ENCODE measurements around the gene YWHAG.
"Not testable (repeated sequence)": the region's sequence is repeated elsewhere in the genome, so short reads cannot be mapped to it uniquely, and the experiment has no call there.

YWHAG gene

DNA sequence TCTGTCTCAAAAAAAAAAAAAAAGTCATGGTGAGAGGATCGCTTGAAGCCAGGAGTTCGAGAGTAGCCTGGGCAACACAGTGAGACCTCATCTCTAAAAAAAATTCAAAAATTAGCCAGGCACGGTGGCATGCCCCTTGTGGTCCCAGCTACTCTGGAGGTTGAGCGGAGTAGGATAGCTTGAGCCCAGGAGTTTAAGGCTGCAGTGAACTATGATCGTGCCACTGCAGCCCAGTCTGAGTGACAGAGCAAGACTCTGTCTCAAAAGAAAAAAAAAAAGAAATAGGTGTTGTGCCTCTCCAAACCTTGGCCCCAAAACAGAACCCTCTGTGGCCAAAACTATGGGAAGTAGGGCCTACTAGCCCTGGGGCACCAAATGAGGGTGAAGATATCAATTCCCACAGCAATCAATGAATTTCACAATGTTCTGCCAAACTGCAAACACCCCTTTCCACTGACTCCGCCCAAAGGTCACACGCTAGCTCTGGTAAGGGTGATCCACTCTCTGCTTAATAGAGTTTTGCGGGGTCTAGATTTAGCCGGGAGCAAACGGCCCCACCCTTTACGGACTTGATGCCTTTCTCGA is 33.8 kb upstream of the YWHAG start:
- H3K27me3 ChIP-seq (ENCODE audit: insufficient read depth, low read depth), result no peaks in the 10 kb centered on the region
- H2AFZ ChIP-seq (ENCODE audit: low read depth), result peak overlapping the region; percentile 62
- no peaks in the 10 kb centered on the region for H4K20me1 ChIP-seq (ENCODE audit: insufficient read depth)
- no peaks in the 10 kb centered on the region for H3K36me3 ChIP-seq (ENCODE audit: insufficient read depth)
- H3K4me3 ChIP-seq (IDR thresholded peaks at IDR 0.05; ENCODE audit: insufficient read depth, low read depth, low read length), result no peak overlapping the region
- H3K9ac ChIP-seq, result peak overlapping the region; percentile 77
- peak overlapping the region; percentile 78 for H3K4me2 ChIP-seq
- peaks cover 47% of the 10 kb centered on the region for H3K4me1 ChIP-seq (ENCODE audit: low read depth, poor library complexity, severe bottlenecking)
- TF ChIP-seq, protein P1, sequence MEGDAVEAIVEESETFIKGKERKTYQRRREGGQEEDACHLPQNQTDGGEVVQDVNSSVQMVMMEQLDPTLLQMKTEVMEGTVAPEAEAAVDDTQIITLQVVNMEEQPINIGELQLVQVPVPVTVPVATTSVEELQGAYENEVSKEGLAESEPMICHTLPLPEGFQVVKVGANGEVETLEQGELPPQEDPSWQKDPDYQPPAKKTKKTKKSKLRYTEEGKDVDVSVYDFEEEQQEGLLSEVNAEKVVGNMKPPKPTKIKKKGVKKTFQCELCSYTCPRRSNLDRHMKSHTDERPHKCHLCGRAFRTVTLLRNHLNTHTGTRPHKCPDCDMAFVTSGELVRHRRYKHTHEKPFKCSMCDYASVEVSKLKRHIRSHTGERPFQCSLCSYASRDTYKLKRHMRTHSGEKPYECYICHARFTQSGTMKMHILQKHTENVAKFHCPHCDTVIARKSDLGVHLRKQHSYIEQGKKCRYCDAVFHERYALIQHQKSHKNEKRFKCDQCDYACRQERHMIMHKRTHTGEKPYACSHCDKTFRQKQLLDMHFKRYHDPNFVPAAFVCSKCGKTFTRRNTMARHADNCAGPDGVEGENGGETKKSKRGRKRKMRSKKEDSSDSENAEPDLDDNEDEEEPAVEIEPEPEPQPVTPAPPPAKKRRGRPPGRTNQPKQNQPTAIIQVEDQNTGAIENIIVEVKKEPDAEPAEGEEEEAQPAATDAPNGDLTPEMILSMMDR (conservative IDR thresholded peaks at IDR 0.05; ENCODE audit: low read depth, low read length), result no peak
- peaks cover 2% of the 10 kb centered on the region; the same call in 1 of the 2 replicates for H3K79me2 ChIP-seq (ENCODE audit: insufficient read depth, low read depth)
- H3K27ac ChIP-seq, result peak overlapping the region; percentile 52

DNA sequence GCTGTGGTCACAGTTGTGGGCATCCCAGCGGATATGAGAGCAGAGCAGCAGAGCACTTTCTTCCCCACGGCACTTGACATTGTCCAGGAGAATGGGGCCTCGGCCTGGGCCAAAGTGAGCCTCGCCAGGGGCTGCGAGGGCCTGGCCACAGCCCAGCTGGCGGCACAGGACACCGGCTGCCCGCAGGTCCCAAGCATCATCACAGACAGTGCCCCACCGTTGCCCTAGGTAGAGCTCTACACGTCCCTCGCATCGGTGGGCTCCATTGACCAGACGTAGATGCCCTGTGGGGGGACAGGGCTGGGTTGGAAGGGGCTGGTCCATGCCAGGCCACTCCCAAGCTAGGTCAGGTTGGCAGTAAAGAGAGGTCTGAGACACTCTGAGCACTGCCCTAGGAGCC is 31.3 kb upstream of the YWHAG start:
- no peak overlapping the region for H3K4me3 ChIP-seq (IDR thresholded peaks at IDR 0.05; ENCODE audit: insufficient read depth, low read depth, low read length)
- H3K9ac ChIP-seq, result no peak overlapping the region
- no peaks in the 10 kb centered on the region for H3K36me3 ChIP-seq (ENCODE audit: insufficient read depth)
- no peak overlapping the region for H3K27ac ChIP-seq
- TF ChIP-seq, protein P1 (conservative IDR thresholded peaks at IDR 0.05; ENCODE audit: low read depth, low read length), result no peak
- H3K4me2 ChIP-seq, result no peak overlapping the region
- no peaks in the 10 kb centered on the region for H3K27me3 ChIP-seq (ENCODE audit: insufficient read depth, low read depth)
- H4K20me1 ChIP-seq (ENCODE audit: insufficient read depth), result no peaks in the 10 kb centered on the region
- H2AFZ ChIP-seq (ENCODE audit: low read depth), result no peak overlapping the region
- peaks cover 32% of the 10 kb centered on the region for H3K4me1 ChIP-seq (ENCODE audit: low read depth, poor library complexity, severe bottlenecking)
- no peaks in the 10 kb centered on the region for H3K79me2 ChIP-seq (ENCODE audit: insufficient read depth, low read depth)

DNA sequence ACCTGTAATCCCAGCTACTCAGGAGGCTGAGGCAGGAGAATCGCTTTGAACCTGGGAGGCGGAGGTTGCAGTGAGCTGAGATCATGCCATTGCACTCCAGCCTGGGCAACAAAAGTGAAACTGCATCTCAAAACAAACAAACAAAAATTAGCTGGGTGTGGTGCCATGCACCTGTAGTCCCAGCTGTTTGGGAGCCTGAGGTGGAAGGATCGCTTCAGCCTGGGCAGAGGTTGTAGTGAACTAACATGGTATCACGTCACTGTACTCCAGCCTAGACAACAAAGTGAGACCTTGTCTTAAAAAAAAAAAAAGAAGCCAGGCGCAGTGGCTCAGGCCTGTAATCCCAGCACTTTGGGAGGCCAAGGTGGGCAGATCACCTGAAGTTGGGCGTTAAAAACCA is 29.0 kb upstream of the YWHAG start:
- not testable (repeated sequence) for H3K4me2 ChIP-seq; H3K4me3 ChIP-seq (IDR thresholded peaks at IDR 0.05; ENCODE audit: insufficient read depth, low read depth, low read length); H3K79me2 ChIP-seq (ENCODE audit: insufficient read depth, low read depth); H3K27ac ChIP-seq; H3K36me3 ChIP-seq (ENCODE audit: insufficient read depth); H2AFZ ChIP-seq (ENCODE audit: low read depth); H4K20me1 ChIP-seq (ENCODE audit: insufficient read depth); H3K9ac ChIP-seq; H3K27me3 ChIP-seq (ENCODE audit: insufficient read depth, low read depth)
- peaks cover 24% of the 10 kb centered on the region for H3K4me1 ChIP-seq (ENCODE audit: low read depth, poor library complexity, severe bottlenecking)

DNA sequence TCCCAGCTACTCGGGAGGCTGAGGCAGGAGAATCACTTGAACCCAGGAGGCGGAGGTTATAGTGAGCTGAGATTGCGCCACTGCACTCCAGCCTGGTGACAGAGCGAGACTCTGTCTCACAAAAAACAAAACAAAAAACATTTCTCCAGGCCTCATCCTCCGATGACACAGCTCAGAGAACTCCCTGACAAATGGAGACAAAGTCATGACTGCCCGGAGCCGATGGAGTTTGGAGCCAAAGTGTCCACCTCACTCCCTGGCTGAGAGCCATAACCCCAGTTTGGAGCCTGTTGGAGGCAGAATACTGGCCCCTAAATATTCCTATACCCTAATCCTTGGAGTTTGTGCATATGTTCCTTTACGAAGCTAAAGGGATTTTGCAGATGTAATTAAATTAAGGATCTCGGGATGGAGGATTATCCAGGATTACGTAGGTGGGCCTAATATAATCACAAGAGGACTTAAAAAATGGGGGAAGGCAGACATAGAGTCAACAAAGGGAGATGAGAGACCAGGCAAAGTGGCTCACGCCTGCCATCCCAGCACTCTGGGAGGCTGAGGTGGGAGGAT is 28.0 kb upstream of the YWHAG start:
- peaks cover 19% of the 10 kb centered on the region for H3K4me1 ChIP-seq (ENCODE audit: low read depth, poor library complexity, severe bottlenecking)
- no peak overlapping the region for H3K27ac ChIP-seq
- H3K4me3 ChIP-seq (IDR thresholded peaks at IDR 0.05; ENCODE audit: insufficient read depth, low read depth, low read length), result no peak overlapping the region
- no peak overlapping the region for H2AFZ ChIP-seq (ENCODE audit: low read depth)
- no peaks in the 10 kb centered on the region for H3K27me3 ChIP-seq (ENCODE audit: insufficient read depth, low read depth)
- TF ChIP-seq, protein P1 (conservative IDR thresholded peaks at IDR 0.05; ENCODE audit: low read depth, low read length), result no peak
- no peaks in the 10 kb centered on the region for H3K36me3 ChIP-seq (ENCODE audit: insufficient read depth)
- no peak overlapping the region for H3K4me2 ChIP-seq
- H4K20me1 ChIP-seq (ENCODE audit: insufficient read depth), result no peaks in the 10 kb centered on the region
- H3K9ac ChIP-seq, result no peak overlapping the region
- no peaks in the 10 kb centered on the region for H3K79me2 ChIP-seq (ENCODE audit: insufficient read depth, low read depth)
